Activated CD8-positive, alpha-beta T cell treated with anti-CD3 and anti-CD28 coated beads for 36 hours (primary cell): ENCODE data around the gene HCFC1. TPM values are rescaled to one million over a fixed set of nuclear protein-coding genes. Genes with fewer than 3 reads are reported as not detected.
A peak's percentile ranks its signal among the peaks of the same experiment; 100 is the strongest.

Experiments
- ATAC-seq: fragments of 200-7000 bp; cut with Tn5 transposase; one replicate; pipeline ENCODE4 v1.10.0; 2021; ENCODE audit warnings: mild to moderate bottlenecking, moderate library complexity
- CTCF ChIA-PET: fragments of 350-600 bp; sonication (Branson Sonifier 250); formaldehyde crosslinking; loops from one replicate; lab custom pipeline; 2021; ENCODE audit warnings: antibody characterized with exemption; lab: Charles Lee
- POLR2A ChIA-PET: fragments of 350-600 bp; sonication (Branson Sonifier 250); formaldehyde crosslinking; loops from one replicate; lab custom pipeline; 2021; ENCODE audit warnings: antibody characterized with exemption; lab: Charles Lee
- DNase-seq: peaks from one replicate; pipeline ENCODE4 v3.0.0-alpha.2; 2020
- H3K27ac Mint-ChIP-seq: one replicate; pipeline ENCODE4 v1.8.0; 2021; ENCODE audit warnings: mild to moderate bottlenecking, mixed read lengths
- H3K27me3 Mint-ChIP-seq: one replicate; pipeline ENCODE4 v1.8.0; 2021; ENCODE audit warnings: mixed read lengths
- H3K36me3 Mint-ChIP-seq: one replicate; pipeline ENCODE4 v1.8.0; 2021; ENCODE audit warnings: low read depth, mixed read lengths
- H3K4me1 Mint-ChIP-seq: one replicate; pipeline ENCODE4 v1.8.0; 2021; ENCODE audit warnings: low read depth, mixed read lengths
- H3K4me3 Mint-ChIP-seq: one replicate; pipeline ENCODE4 v1.8.0; 2021; ENCODE audit warnings: mild to moderate bottlenecking, moderate library complexity, mixed read lengths
- H3K9me3 Mint-ChIP-seq: one replicate; pipeline ENCODE4 v1.8.0; 2021; ENCODE audit warnings: mixed read lengths
- CTCF ChIP-seq: fragments of 200-600 bp; IDR thresholded peaks from one replicate; pipeline ENCODE4 v1.8.0; 2022; ENCODE audit warnings: antibody characterized with exemption, mild to moderate bottlenecking
- intact Hi-C: fragments of 100-400 bp; cut with micrococcal nuclease; formaldehyde crosslinking; loops from one replicate; pipeline ENCODE4 v1.10.0; 2022
- total RNA-seq, 2 experiments: library from RNA; stranded (reverse); gene quantifications; one replicate each; pipeline ENCODE4 v1.2.3, GENCODE V29; 2021

The HCFC1 gene
- total RNA-seq, 2 experiments from 2014 or later, result 115 to 116 TPM

DNA sequence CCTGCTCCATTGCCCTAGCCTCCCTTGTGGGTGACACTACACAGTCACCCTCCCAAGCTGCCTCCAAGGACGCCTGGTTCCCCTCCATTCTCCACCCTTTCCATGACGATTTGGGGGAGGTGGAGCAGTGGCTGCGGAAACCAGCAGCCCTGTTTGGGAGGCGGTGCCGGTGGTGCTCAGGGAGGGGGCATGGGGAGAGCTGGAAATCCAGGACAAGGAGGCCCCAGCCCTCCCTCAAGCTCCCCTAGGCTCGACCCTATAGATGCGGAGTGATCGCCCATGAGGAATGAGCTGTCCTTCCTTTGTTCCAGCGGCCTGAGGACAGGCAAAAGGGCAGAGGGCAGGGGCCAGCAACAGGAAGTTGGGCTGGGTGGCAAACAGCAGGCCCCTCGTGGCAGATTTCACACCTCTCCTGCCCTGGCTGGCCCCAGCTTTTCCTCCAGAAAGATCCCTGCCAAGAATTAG, 23.6 kb downstream of the HCFC1 start:
- POLR2A ChIA-PET, result interaction anchor here (0.5 to 11.9 kb wide), 6 partner anchors 12 to 75 kb away, joined by 3 to 130 read pairs (median 30); partner anchors contain the start of genes ARHGAP4, HCFC1 and NAA10
- peak overlapping the region; percentile 86 for H3K27ac Mint-ChIP-seq
- intact Hi-C loops, result no loop called here
- H3K4me3 Mint-ChIP-seq, result no peak overlapping the region
- H3K36me3 Mint-ChIP-seq, result peaks cover 26% of the 10 kb centered on the region
- CTCF ChIA-PET, result interaction anchor here (0.7 to 10.2 kb wide), 7 partner anchors 9 to 184 kb away, joined by 3 to 136 read pairs (median 4); partner anchors contain the start of genes ARHGAP4, NAA10 and PLXNB3
- H3K27me3 Mint-ChIP-seq, result no peaks in the 10 kb centered on the region
- no peak for DNase-seq
- peaks cover 42% of the 10 kb centered on the region for H3K4me1 Mint-ChIP-seq
- TF ChIP-seq CTCF, result no peak
- H3K9me3 Mint-ChIP-seq, result no peaks in the 10 kb centered on the region
- ATAC-seq, result no peak

DNA sequence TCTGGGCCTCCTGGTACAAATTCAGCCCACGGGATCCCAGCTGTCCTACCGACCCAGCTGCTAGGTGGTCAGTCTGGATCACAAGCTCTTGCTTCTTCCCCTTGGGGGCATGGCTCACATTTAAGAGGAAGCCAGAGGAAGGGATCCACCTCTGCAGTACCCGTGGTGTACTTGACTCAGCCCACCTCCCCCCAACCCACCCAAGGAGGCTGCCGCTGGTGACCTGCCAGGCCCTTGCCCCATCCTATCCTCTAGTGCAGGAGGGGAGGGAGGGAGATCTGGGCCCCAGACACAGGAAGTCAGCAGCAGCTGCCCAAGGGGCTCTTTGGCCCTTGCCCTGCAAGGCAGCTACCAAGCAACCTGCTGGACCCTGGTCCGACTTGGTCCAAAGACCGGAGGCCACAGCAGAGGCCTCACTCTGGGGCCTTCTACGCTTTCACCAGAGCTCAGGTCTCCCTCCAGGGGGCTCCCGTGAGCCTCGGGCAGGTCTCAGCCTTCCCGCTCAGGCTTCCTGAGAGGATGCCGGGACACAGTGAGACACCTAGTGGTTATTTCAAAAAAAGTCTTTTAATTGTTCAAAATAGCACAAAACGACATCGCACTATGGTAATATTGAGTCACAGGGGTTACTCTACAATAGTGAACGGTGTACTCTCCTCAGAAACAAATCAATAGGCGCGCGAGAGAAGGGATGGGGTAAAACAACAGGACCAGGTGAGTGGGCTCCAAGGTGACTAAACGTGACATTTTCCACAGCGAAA, 24.4 kb downstream of the HCFC1 start:
- POLR2A ChIA-PET, result interaction anchor here (0.6 to 11.9 kb wide), 5 partner anchors 11 to 42 kb away, joined by 3 to 130 read pairs (median 52); partner anchors contain the start of genes ARHGAP4, HCFC1 and NAA10
- intact Hi-C loops, result no loop called here
- Mint-ChIP-seq H3K4me1 (peaks cover 39% of the 10 kb centered on the region), H3K4me3 (peak overlapping the region; percentile 4), H3K27ac (peak overlapping the region; percentile 86), H3K36me3 (peaks cover 23% of the 10 kb centered on the region), H3K9me3 (no peaks in the 10 kb centered on the region), H3K27me3 (no peaks in the 10 kb centered on the region)
- TF ChIP-seq CTCF, result peak; percentile 75
- CTCF ChIA-PET, result interaction anchor here (0.7 to 10.2 kb wide), 14 partner anchors 8 to 430 kb away, joined by 3 to 136 read pairs (median 3); partner anchors contain the start of genes ARHGAP4, NAA10 and PLXNB3
- DNase-seq (peak; percentile 83), ATAC-seq (peak; percentile 82)

DNA sequence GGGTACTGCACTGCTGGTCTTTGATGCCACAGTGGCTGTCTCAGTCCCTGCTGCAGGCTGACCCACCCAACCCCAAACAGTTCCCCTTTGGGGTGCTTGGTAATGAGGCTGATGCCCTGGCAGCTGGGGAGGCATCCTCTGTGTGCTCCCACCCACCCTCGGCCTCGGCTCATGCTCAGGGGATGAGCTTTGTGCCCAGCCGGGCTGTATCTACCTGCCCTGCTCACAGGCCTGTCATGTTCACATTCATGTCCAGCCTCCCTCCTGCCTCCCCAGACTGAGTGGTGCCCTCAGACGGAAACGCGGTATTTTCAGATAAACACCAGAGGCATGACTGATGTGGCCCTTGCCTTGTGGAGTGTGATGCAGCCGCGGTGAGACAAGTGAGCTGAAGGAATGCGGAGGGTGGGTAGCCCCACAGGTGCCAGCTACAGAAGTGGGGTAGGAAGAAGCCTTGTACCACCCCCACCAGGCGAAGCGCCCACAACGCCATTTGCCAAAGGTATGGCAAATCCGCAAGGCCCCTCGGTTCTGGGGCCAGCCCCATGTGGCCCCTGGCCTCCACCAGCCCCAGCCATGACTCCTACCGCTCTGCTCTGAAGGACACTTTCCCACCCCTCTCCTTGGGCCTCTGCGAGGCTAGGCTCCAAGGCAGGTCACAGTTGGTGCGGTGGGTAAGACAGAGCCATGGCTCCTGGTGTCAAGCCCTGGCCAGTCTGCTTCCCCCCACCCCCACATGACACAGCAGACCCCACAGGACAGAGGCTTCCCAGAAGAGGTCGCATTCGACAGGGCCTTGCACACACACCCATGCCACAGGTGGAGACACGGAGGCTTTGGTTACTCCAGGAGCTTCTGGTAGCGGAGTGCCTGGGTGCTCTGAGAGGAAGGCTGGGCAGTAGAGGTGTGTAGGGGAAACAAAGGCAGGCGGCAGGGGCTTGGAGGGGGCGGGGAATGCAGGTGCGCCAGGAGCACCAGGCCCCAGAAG, 25.4 kb downstream of the HCFC1 start:
- intact Hi-C loops, result no loop called here
- POLR2A ChIA-PET, result interaction anchor here (0.6 to 11.9 kb wide), 4 partner anchors 10 to 39 kb away, joined by 3 to 130 read pairs (median 34); partner anchors contain the start of genes ARHGAP4 and NAA10
- Mint-ChIP-seq H3K36me3 (peaks cover 20% of the 10 kb centered on the region), H3K9me3 (no peaks in the 10 kb centered on the region), H3K4me3 (no peak overlapping the region), H3K27me3 (no peaks in the 10 kb centered on the region), H3K4me1 (peaks cover 38% of the 10 kb centered on the region), H3K27ac (no peak overlapping the region)
- ATAC-seq (no peak), DNase-seq (no peak)
- CTCF ChIA-PET, result interaction anchor here (0.6 to 10.2 kb wide), 8 partner anchors 14 to 431 kb away, joined by 3 to 136 read pairs (median 4); partner anchors contain the start of genes ARHGAP4 and PLXNB3
- no peak for TF ChIP-seq CTCF

DNA sequence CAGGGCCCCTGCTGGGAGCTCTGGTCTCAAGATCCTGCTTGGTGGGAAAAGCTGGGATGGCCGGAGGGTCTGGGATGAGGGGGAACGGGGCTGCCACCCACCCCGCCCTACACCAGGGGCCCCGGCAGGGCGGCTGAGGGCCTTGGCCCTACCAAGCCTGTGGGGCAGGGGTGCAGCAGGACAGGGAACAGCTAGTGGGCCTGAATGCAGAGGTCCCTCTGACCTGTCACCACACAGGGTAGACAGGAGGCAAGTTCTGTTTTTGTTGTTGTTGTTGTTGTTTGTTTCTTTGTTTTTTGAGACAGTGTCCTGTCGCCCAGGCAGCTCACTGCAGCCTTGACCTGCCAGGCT, 26.8 kb downstream of the HCFC1 start:
- no peak overlapping the region for H3K4me3 Mint-ChIP-seq

More for the DNA sequence above, 26.8 kb downstream of the HCFC1 start:
- Mint-ChIP-seq H3K4me1 (peaks cover 35% of the 10 kb centered on the region), H3K27me3 (no peaks in the 10 kb centered on the region), H3K9me3 (no peaks in the 10 kb centered on the region), H3K27ac (peak overlapping the region; percentile 82), H3K36me3 (peaks cover 11% of the 10 kb centered on the region)
- intact Hi-C loops, result no loop called here
- ChIA-PET CTCF (interaction anchor here (1.7 to 10.2 kb wide), 2 partner anchors 19 to 181 kb away, joined by 5 to 136 read pairs; partner anchors contain the start of genes ARHGAP4 and PLXNB3), POLR2A (interaction anchor here (0.8 to 11.9 kb wide), 4 partner anchors 9 to 41 kb away, joined by 3 to 130 read pairs (median 28); partner anchors contain the start of genes ARHGAP4, AVPR2 and NAA10)
- no peak for TF ChIP-seq CTCF
- peak; percentile 2 for ATAC-seq
- no peak for DNase-seq
